Anterior cingulate cortex (tissue), 58 donors: ENCODE measurements around the gene CLPTM1L.
A peak's percentile ranks its signal among the peaks of the same experiment; 100 is the strongest.
"Not testable (repeated sequence)": the region's sequence is repeated elsewhere in the genome, so short reads cannot be mapped to it uniquely, and the experiment has no call there.

ENCODE experiments used
- DNase-seq, 58 donors: peaks; one replicate each; lab custom pipeline; 2025; lab: John Stamatoyannopoulos, UW

CLPTM1L gene

GRCh38 chr5:1381370-1382247, 36.7 kb upstream of the CLPTM1L start:
- DNase-seq, result no peak

- DNase-seq, result peak in 1 of 58 donors; percentile 24
Measured at GRCh38 chr5:1380910-1381309, 36.0 kb upstream of the CLPTM1L start.

- DNase-seq, result peak in 11 of 58 donors; percentile 7 to 56 (median 15)
Measured at GRCh38 chr5:1380011-1380817, 35.3 kb upstream of the CLPTM1L start.

- DNase-seq, result no peak
Measured at GRCh38 chr5:1378866-1379659, 34.2 kb upstream of the CLPTM1L start.

GRCh38 chr5:1378096-1378495, 33.2 kb upstream of the CLPTM1L start:
- DNase-seq, result no peak

- no peak for DNase-seq
Measured at GRCh38 chr5:1376981-1377380, 32.1 kb upstream of the CLPTM1L start.

- no peak for DNase-seq
Measured at GRCh38 chr5:1375871-1376810, 31.2 kb upstream of the CLPTM1L start.

GRCh38 chr5:1374679-1375055, 29.8 kb upstream of the CLPTM1L start:
- no peak for DNase-seq

GRCh38 chr5:1374030-1374678, 29.3 kb upstream of the CLPTM1L start:
- DNase-seq, result no peak

- not testable (repeated sequence) for DNase-seq
Measured at GRCh38 chr5:1371972-1372342, 27.1 kb upstream of the CLPTM1L start.

- no peak for DNase-seq
Measured at GRCh38 chr5:1371218-1371971, 26.5 kb upstream of the CLPTM1L start.

GRCh38 chr5:1370006-1370405, 25.1 kb upstream of the CLPTM1L start:
- no peak for DNase-seq

GRCh38 chr5:1368756-1369155, 23.9 kb upstream of the CLPTM1L start:
- no peak for DNase-seq

- DNase-seq, result no peak
Measured at GRCh38 chr5:1368236-1368635, 23.3 kb upstream of the CLPTM1L start.

GRCh38 chr5:1367149-1367548, 22.2 kb upstream of the CLPTM1L start:
- no peak for DNase-seq

- DNase-seq, result no peak
Measured at GRCh38 chr5:1366514-1366913, 21.6 kb upstream of the CLPTM1L start.

- DNase-seq, result no peak
Measured at GRCh38 chr5:1364211-1364610, 19.3 kb upstream of the CLPTM1L start.

GRCh38 chr5:1363581-1363980, 18.7 kb upstream of the CLPTM1L start:
- DNase-seq, result no peak
